NCI-H1417 (cell line): ENCODE measurements around the gene YRDC.
"Not testable (repeated sequence)": the region's sequence is repeated elsewhere in the genome, so short reads cannot be mapped to it uniquely, and the experiment has no call there.

Experiments used
- DNase-seq, 3 experiments: peaks; one replicate each; lab custom pipeline; 2025; lab: John Stamatoyannopoulos, UW

YRDC gene

GRCh38 chr1:37771440-37771839 is 36.6 kb downstream of the YRDC start:
- DNase-seq: not testable (repeated sequence)

DNA sequence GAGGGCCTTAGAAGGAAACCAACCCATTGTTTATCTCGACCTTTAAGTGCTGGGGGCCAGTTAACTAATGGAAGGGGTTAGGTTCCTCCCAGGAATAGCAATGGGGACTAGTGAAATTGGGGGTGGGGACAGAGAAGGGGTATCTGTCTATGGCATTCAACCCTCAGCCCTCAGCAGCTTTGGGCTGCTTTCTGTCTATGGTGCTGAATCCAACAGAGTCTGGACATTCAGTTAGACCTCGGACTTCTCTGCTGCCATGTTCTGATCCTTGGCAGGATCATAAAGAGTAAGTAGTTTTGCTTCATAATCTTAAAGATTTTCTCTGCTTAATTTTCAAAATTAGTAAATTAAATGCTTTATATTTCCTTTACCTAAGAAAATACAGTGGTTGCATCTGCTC is 40.5 kb downstream of the YRDC start:
- no peak for DNase-seq

- peak; percentile 7 to 62 (median 57) for DNase-seq
These were observed 41.9 kb downstream of the YRDC start for GRCh38 chr1:37765916-37766664.

GRCh38 chr1:37764888-37765441 is 43.0 kb downstream of the YRDC start, which contains the start of gene EPHA10:
EPHA10 (minus strand) TSS chr1:37765120; CDS start chr1:37765066, 54 bp downstream.
- peak; percentile 46 to 87 (median 81) for DNase-seq

DNA sequence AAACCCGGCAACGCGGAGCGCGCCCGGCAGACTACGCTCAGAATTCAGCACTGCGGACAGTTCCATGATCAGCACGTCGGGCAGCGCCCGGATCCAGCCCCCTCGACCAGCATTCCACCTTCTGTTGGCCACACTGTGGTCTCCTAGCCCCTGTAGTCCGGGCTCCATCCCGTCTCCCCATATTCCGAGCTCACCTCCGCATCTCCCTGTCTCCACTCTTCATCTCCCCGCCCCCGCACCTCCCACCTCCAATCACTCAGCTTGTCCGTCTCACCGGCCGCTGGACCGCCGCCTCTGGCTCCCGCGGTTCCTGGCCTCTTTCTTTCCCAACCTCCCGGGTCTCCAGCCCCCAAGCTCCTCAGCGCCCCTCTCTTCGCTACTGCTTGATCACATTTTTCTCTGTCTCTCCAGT is 43.6 kb downstream of the YRDC start:
- peak in 2 of 3 experiments; percentile 34 to 56 for DNase-seq

GRCh38 chr1:37763791-37764413 is 44.1 kb downstream of the YRDC start:
- peak in 1 of 3 experiments; percentile 35 for DNase-seq

DNA sequence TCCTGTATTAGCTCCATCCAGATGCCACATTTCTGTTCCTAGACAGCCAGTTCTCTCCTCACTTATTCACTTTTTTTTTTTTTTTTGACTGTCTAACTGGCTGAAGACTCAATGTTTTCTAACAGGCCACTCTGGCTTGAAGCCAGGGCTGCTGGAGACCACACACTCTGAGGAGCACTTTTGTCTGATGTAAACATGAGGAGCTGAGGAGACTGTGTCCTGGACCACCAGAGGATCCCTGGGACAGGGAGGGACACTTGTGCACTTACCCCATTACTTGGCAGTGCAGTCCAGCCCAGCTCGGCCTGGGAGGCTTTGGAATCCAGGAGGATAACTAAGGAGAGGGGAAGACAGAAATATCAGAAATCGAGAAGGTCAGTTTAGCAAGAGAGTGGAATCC is 45.5 kb downstream of the YRDC start:
- DNase-seq: no peak

- DNase-seq: no peak
These were observed 46.5 kb downstream of the YRDC start for GRCh38 chr1:37761416-37762095.

- DNase-seq: no peak
These were observed 48.6 kb downstream of the YRDC start for GRCh38 chr1:37759451-37759850.

DNA sequence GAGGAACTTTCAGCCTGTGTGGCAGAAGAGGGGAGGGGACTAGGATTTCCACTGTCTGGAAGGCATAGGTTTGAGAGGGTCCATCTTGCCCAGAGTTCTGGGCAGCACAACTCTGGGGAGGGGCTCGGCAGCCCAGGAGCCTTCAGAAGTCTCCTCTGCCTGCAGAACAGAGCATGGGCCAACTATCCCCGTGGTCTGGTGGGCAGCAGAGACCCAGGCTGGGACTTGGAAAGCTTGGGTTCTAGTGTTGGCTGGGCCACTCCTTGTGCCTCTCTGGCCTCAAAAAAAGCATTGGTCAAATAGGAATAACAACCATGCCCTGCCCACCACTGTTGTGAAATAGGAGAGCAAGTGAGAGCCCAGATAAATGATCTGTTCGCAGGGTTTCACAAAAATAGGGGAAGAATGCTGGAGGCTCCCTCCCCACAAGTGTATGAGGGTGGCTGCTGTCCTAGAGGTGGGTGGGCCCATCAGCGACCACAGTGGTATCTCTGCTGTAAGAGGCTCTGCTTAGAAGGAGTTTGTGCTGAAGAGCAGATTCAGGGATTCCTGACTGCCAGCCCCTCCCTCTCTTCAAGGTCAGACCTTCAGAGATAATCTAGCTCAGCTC is 52.0 kb downstream of the YRDC start:
- no peak for DNase-seq

DNA sequence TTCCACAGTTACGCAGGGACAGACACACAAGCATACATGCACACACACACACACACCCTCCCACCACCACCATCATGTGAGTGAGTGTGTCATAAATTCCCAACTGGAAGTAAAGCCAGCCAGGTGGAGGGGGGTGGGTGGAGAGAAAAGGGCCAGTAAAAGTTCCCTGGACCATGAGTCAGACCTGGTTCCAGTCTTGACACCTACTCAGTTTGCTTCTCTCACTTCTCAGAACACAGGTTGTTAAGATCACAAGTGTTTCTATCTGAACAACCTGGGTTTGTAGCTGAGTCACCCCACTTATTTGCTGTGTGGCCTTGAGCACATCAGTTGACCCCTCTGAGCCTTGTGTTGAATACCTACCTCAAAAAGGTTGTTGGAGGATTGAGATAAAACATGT is 52.7 kb downstream of the YRDC start:
- no peak for DNase-seq

DNA sequence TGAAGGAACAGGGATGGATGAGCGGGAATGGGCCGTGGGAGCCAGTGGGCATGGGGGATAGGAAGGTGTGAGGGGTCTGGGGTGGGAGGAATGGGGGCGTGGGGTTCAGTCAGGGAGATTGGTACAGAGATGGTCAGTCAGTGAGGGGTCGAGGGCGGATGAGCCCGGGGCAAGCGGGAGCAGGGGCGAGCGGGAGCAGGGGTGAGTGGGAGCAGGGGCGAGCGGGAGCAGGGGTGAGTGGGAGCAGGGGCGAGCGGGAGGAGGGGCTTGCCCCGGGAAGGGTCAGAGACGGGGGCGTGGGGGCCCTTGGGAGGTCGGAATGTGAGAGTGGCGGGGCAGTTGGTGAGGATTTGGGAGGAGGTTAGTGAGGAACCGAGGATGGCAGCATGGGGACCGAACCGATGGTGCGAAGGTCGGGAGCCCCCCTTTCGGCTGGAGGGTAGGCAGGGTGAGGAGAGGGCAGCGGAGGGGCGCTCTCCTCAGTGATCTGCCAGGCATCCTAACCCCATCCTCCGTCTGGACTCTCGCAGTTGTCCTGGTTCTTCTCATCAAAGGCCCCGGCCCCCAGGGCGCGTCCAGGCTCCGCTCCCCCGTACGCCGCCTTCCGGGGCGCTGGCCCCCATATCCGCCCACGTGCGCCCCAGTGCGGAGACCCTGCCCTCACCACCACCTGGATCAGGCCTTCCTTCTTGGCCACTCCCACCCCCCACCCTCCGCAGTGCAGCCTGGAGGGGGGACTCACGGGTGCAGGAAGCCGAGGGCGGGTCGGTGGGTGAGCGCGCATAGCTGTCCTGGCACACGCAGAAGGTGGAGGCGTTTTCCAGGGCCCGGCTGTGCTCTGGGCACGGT is 54.3 kb downstream of the YRDC start:
- no peak for DNase-seq
